HEK293 (cell line): ENCODE data around the gene ATXN1L.

Experiments used
- ATF2 ChIP-seq: fragments of 450-650 bp; formaldehyde crosslinking; IDR thresholded peaks from 2 replicates; pipeline ENCODE4 v1.5.1; 2016; ENCODE audit warnings: missing biosample characterization, missing genetic modification characterization, low read depth
- BCL11A ChIP-seq: fragments of 450-650 bp; formaldehyde crosslinking; IDR thresholded peaks from 2 replicates; pipeline ENCODE4 v1.5.1; 2016; ENCODE audit warnings: low read depth, missing biosample characterization, missing genetic modification characterization
- GLIS2 ChIP-seq: fragments of 450-650 bp; formaldehyde crosslinking; IDR thresholded peaks from 2 replicates; pipeline ENCODE4 v1.5.1; 2016; ENCODE audit warnings: missing biosample characterization, missing genetic modification characterization
- KLF17 ChIP-seq: fragments of 450-650 bp; formaldehyde crosslinking; IDR thresholded peaks from 2 replicates; pipeline ENCODE4 v1.5.1; 2016; ENCODE audit warnings: missing biosample characterization, missing genetic modification characterization
- PRDM10 ChIP-seq: fragments of 450-650 bp; formaldehyde crosslinking; IDR thresholded peaks from 2 replicates; pipeline ENCODE4 v1.5.1; 2016; ENCODE audit warnings: missing biosample characterization, missing genetic modification characterization
- REPIN1 ChIP-seq: fragments of 450-650 bp; formaldehyde crosslinking; IDR thresholded peaks from 2 replicates; pipeline ENCODE4 v1.5.1; 2017; ENCODE audit warnings: missing biosample characterization, missing genetic modification characterization, low read depth
- ZBTB17 ChIP-seq: fragments of 450-650 bp; formaldehyde crosslinking; IDR thresholded peaks from 2 replicates; pipeline ENCODE4 v1.5.1; 2016; ENCODE audit warnings: missing biosample characterization, missing genetic modification characterization
- ZBTB21 ChIP-seq: fragments of 450-650 bp; formaldehyde crosslinking; IDR thresholded peaks from 2 replicates; pipeline ENCODE4 v1.5.1; 2017; ENCODE audit warnings: missing biosample characterization, missing genetic modification characterization
- ZBTB44 ChIP-seq: fragments of 450-650 bp; IDR thresholded peaks from 2 replicates; pipeline ENCODE4 v1.5.1; 2018; ENCODE audit warnings: missing biosample characterization, mild to moderate bottlenecking, missing genetic modification characterization
- ZFP37 ChIP-seq: fragments of 450-650 bp; formaldehyde crosslinking; IDR thresholded peaks from 2 replicates; pipeline ENCODE4 v1.5.1; 2016; ENCODE audit warnings: missing biosample characterization, missing genetic modification characterization
- ZNF132 ChIP-seq: fragments of 450-650 bp; formaldehyde crosslinking; IDR thresholded peaks from 2 replicates; pipeline ENCODE4 v1.5.1; 2017; ENCODE audit warnings: missing biosample characterization, missing genetic modification characterization, borderline replicate concordance
- ZNF16 ChIP-seq: fragments of 450-650 bp; formaldehyde crosslinking; IDR thresholded peaks from 2 replicates; pipeline ENCODE4 v1.5.1; 2016; ENCODE audit warnings: low read depth, missing biosample characterization, missing genetic modification characterization
- ZNF202 ChIP-seq: fragments of 450-650 bp; formaldehyde crosslinking; IDR thresholded peaks from 2 replicates; pipeline ENCODE4 v1.5.1; 2016; ENCODE audit warnings: missing biosample characterization, missing genetic modification characterization, borderline replicate concordance
- ZNF280D ChIP-seq: fragments of 450-650 bp; formaldehyde crosslinking; IDR thresholded peaks from 2 replicates; pipeline ENCODE4 v1.5.1; 2016; ENCODE audit warnings: missing biosample characterization, missing genetic modification characterization
- ZNF529 ChIP-seq: fragments of 450-650 bp; formaldehyde crosslinking; IDR thresholded peaks from 2 replicates; pipeline ENCODE4 v1.5.1; 2017; ENCODE audit warnings: missing genetic modification characterization, missing biosample characterization; ENCODE audit not compliant: insufficient replicate concordance
- ZSCAN16 ChIP-seq: fragments of 450-650 bp; formaldehyde crosslinking; IDR thresholded peaks from 2 replicates; pipeline ENCODE4 v1.5.1; 2016; ENCODE audit warnings: missing biosample characterization, missing genetic modification characterization
- ZSCAN4 ChIP-seq: fragments of 450-650 bp; formaldehyde crosslinking; IDR thresholded peaks from 2 replicates; pipeline ENCODE4 v1.5.1; 2017; ENCODE audit warnings: missing biosample characterization, missing genetic modification characterization

ATXN1L gene

GRCh38 chr16:71848622-71849021, 2.8 kb downstream of the ATXN1L start (continued):
- TF ChIP-seq ZNF280D (no peak), ZBTB44 (tag by site-specific recombination) (no peak), REPIN1 (no peak), ZSCAN4 (no peak), BCL11A (tag by site-specific recombination) (no peak), ZBTB17 (tag by site-specific recombination) (0 out of 2 replicates have a peak, but pooled peaks have one; percentile 21), ZNF132 (tag by site-specific recombination) (no peak), GLIS2 (no peak), PRDM10 (peak; percentile 45), ZBTB21 (tag by site-specific recombination) (peak; percentile 81), ZNF202 (tag by site-specific recombination) (no peak), ZSCAN16 (tag by site-specific recombination) (no peak), KLF17 (tag by site-specific recombination) (0 out of 2 replicates have a peak, but pooled peaks have one; percentile 25), ATF2 (tag by site-specific recombination) (peak; percentile 78), ZNF16 (no peak), ZNF529 (tag by site-specific recombination) (no peak), ZFP37 (tag by site-specific recombination) (0 out of 2 replicates have a peak, but pooled peaks have one; percentile 56)
- TF ChIP-seq, all 188 proteins: peak for 17
